B cell (primary cell): Measurements from ENCODE around the gene RCAN1.

Source experiments
- EZH2 ChIP-seq: IDR thresholded peaks from 2 replicates; pipeline ENCODE4 v1.6.1; 2012; ENCODE audit warnings: borderline replicate concordance, low read depth, mild to moderate bottlenecking, moderate library complexity, low read length; ENCODE audit not compliant: insufficient read depth, poor library complexity, severe bottlenecking
- TF ChIP-seq, protein P1 (sequence below): fragments of 200-600 bp; IDR thresholded peaks from one replicate; pipeline ENCODE4 v1.8.0; 2022; ENCODE audit warnings: antibody characterized with exemption, mild to moderate bottlenecking

DNA sequence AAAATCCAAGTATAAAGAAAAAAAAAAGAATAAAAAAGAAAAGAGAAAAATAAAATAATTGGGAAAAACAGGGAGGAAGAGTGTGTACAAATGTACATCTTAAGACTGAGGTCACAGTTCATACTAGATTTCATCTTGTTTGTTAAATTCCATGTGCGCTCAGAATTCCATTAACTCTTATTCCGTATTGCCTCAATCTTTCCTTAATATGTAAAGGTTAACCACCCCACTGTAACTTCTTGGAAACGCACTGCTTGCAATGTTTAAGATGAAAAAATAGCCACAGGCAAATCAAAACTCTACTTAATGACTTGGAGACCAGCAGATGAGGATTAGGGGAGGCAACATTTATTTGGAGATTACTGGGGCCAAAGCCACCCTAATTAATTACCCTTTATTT lies 79.0 kb downstream of the RCAN1 start:
- TF ChIP-seq, protein P1, sequence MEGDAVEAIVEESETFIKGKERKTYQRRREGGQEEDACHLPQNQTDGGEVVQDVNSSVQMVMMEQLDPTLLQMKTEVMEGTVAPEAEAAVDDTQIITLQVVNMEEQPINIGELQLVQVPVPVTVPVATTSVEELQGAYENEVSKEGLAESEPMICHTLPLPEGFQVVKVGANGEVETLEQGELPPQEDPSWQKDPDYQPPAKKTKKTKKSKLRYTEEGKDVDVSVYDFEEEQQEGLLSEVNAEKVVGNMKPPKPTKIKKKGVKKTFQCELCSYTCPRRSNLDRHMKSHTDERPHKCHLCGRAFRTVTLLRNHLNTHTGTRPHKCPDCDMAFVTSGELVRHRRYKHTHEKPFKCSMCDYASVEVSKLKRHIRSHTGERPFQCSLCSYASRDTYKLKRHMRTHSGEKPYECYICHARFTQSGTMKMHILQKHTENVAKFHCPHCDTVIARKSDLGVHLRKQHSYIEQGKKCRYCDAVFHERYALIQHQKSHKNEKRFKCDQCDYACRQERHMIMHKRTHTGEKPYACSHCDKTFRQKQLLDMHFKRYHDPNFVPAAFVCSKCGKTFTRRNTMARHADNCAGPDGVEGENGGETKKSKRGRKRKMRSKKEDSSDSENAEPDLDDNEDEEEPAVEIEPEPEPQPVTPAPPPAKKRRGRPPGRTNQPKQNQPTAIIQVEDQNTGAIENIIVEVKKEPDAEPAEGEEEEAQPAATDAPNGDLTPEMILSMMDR: no peak
- TF ChIP-seq EZH2: no peak
